ENCODE data around the gene S1PR1.

S1PR1 gene

GRCh38 chr1:101282314-101283038 is 45.7 kb downstream of the S1PR1 start:
- H3K27ac Mint-ChIP-seq: peak overlapping the region; percentile 4 to 65 (median 39)
- TF ChIP-seq CTCF (IDR thresholded peaks at IDR 0.05; ENCODE audit: unreplicated experiment in 3 of 3): no peak
- H3K27me3 Mint-ChIP-seq (ENCODE audit: low read depth): peaks cover 2% of the 10 kb centered on the region
- no peaks in the 10 kb centered on the region for H3K36me3 Mint-ChIP-seq (ENCODE audit: low read depth)
- H3K4me3 Mint-ChIP-seq: no peak overlapping the region
- peaks cover 18% of the 10 kb centered on the region for H3K4me1 Mint-ChIP-seq
- no peaks in the 10 kb centered on the region for H3K9me3 Mint-ChIP-seq

GRCh38 chr1:101283443-101283842 is 46.6 kb downstream of the S1PR1 start:
- Mint-ChIP-seq H3K27ac (peak overlapping the region; percentile 4 to 65 (median 39)), H3K4me3 (no peak overlapping the region), H3K36me3 (ENCODE audit: low read depth) (no peaks in the 10 kb centered on the region)

GRCh38 chr1:101284021-101284420 is 47.2 kb downstream of the S1PR1 start:
- Mint-ChIP-seq H3K4me3 (no peak overlapping the region), H3K4me1 (peaks cover 15% of the 10 kb centered on the region)

More at GRCh38 chr1:101283443-101283842, 46.6 kb downstream of the S1PR1 start:
- Mint-ChIP-seq H3K4me1 (peaks cover 15% of the 10 kb centered on the region), H3K9me3 (no peaks in the 10 kb centered on the region), H3K27me3 (ENCODE audit: low read depth) (no peaks in the 10 kb centered on the region)
- TF ChIP-seq CTCF (IDR thresholded peaks at IDR 0.05; ENCODE audit: unreplicated experiment in 3 of 3): no peak

GRCh38 chr1:101284622-101285218 is 47.9 kb downstream of the S1PR1 start:
- Mint-ChIP-seq H3K9me3 (no peaks in the 10 kb centered on the region), H3K27me3 (ENCODE audit: low read depth) (no peaks in the 10 kb centered on the region), H3K4me1 (peaks cover 15% of the 10 kb centered on the region), H3K36me3 (ENCODE audit: low read depth) (no peaks in the 10 kb centered on the region), H3K27ac (no peak overlapping the region), H3K4me3 (no peak overlapping the region)
- no peak for TF ChIP-seq CTCF (IDR thresholded peaks at IDR 0.05; ENCODE audit: unreplicated experiment in 3 of 3)

More at GRCh38 chr1:101284021-101284420, 47.2 kb downstream of the S1PR1 start:
- Mint-ChIP-seq H3K27me3 (ENCODE audit: low read depth) (no peaks in the 10 kb centered on the region), H3K9me3 (no peaks in the 10 kb centered on the region), H3K27ac (peak overlapping the region; percentile 4 to 65 (median 39)), H3K36me3 (ENCODE audit: low read depth) (no peaks in the 10 kb centered on the region)
- TF ChIP-seq CTCF (IDR thresholded peaks at IDR 0.05; ENCODE audit: unreplicated experiment in 3 of 3): no peak

GRCh38 chr1:101285922-101286570 is 49.2 kb downstream of the S1PR1 start:
- no peaks in the 10 kb centered on the region for H3K36me3 Mint-ChIP-seq (ENCODE audit: low read depth)
- no peak for TF ChIP-seq CTCF (IDR thresholded peaks at IDR 0.05; ENCODE audit: unreplicated experiment in 3 of 3)
- no peaks in the 10 kb centered on the region for H3K27me3 Mint-ChIP-seq (ENCODE audit: low read depth)
- H3K9me3 Mint-ChIP-seq: no peaks in the 10 kb centered on the region
- no peak overlapping the region for H3K27ac Mint-ChIP-seq
- peaks cover 21% of the 10 kb centered on the region for H3K4me1 Mint-ChIP-seq
- H3K4me3 Mint-ChIP-seq: no peak overlapping the region

Data from nephron (organoid).